Colonic mucosa (tissue), 4 donors: ENCODE results near the gene SAMSN1. TPM values are rescaled to one million over a fixed set of nuclear protein-coding genes. Genes with fewer than 3 reads are reported as not detected.
A peak's percentile ranks its signal among the peaks of the same experiment; 100 is the strongest.

Experiments used
- DNase-seq: peaks from one replicate; pipeline ENCODE4 v3.0.0-alpha.2; 2020
- H3K27ac ChIP-seq: fragments of 200-600 bp; one replicate; pipeline ENCODE4 v1.8.0; 2021
- H3K27me3 ChIP-seq: fragments of 200-600 bp; one replicate; pipeline ENCODE4 v1.8.0; 2021
- H3K36me3 ChIP-seq: fragments of 200-600 bp; one replicate; pipeline ENCODE4 v1.8.0; 2021
- H3K4me1 ChIP-seq: fragments of 200-600 bp; one replicate; pipeline ENCODE4 v1.8.0; 2021; ENCODE audit warnings: mild to moderate bottlenecking
- H3K4me3 ChIP-seq: fragments of 200-600 bp; one replicate; pipeline ENCODE4 v1.8.0; 2021
- H3K9ac ChIP-seq, 2 donors: one replicate each; pipeline ENCODE4 v1.7.0; 2013; ENCODE audit warnings: control low read depth in 2 of 2, low read depth in 2 of 2, low read length in 2 of 2
- H3K9me3 ChIP-seq: fragments of 200-600 bp; one replicate; pipeline ENCODE4 v1.8.0; 2021
- intact Hi-C: fragments of 100-400 bp; cut with DNase I; formaldehyde crosslinking; loops from one replicate; pipeline ENCODE4 v1.14.1; 2022
- total RNA-seq, 2 donors: library from RNA; stranded (reverse); fragmentation: NEBNext Ultra II Directional in 1 of 2; extraction: Animal tissue kit (Norgen Biotek cat#: 25700) in 1 of 2; gene quantifications; one replicate each; pipeline ENCODE4 v1.2.1, GENCODE V29; 2021
- TF ChIP-seq, protein P1 (sequence below): fragments of 200-600 bp; IDR thresholded peaks from one replicate; pipeline ENCODE4 v1.8.0; 2022; ENCODE audit warnings: antibody characterized with exemption, mild to moderate bottlenecking
- donor health status: healthy.
- donor health status: DM: no; HTN: no; CAD: no.
- donor health status: DM: no; HTN: no; CAD: no.

The SAMSN1 gene
- total RNA-seq, 2 donors from 2014 or later, result 2.5 to 5.1 TPM

DNA sequence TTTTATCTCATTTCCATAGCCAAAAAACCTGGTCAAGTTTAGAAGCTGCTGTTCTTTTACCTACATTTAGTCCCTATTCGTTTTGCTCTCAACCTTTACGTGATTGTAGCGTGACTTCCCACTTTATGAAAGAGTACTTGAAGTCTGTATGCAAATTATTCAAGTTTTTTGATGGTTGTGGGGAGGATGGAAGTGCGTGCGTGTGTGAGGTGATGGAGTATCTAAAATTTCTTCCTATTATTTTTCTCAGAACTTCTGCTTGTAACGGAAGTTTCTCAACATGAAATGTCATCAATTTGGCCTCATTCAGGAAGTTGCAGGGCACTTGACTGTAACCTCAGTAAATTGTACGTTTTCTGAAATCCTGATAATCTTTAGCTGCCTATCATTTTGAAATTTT lies 64.0 kb downstream of the SAMSN1 start:
- Histone ChIP-seq H3K9ac (no peak overlapping the region), H3K9me3 (no peaks in the 10 kb centered on the region), H3K36me3 (no peaks in the 10 kb centered on the region), H3K27me3 (no peaks in the 10 kb centered on the region), H3K27ac (peak overlapping the region; percentile 29), H3K4me3 (no peak overlapping the region), H3K4me1 (no peaks in the 10 kb centered on the region)
- intact Hi-C loops, result no loop called here
- TF ChIP-seq, protein P1, sequence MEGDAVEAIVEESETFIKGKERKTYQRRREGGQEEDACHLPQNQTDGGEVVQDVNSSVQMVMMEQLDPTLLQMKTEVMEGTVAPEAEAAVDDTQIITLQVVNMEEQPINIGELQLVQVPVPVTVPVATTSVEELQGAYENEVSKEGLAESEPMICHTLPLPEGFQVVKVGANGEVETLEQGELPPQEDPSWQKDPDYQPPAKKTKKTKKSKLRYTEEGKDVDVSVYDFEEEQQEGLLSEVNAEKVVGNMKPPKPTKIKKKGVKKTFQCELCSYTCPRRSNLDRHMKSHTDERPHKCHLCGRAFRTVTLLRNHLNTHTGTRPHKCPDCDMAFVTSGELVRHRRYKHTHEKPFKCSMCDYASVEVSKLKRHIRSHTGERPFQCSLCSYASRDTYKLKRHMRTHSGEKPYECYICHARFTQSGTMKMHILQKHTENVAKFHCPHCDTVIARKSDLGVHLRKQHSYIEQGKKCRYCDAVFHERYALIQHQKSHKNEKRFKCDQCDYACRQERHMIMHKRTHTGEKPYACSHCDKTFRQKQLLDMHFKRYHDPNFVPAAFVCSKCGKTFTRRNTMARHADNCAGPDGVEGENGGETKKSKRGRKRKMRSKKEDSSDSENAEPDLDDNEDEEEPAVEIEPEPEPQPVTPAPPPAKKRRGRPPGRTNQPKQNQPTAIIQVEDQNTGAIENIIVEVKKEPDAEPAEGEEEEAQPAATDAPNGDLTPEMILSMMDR, result no peak
- DNase-seq, result no peak

DNA sequence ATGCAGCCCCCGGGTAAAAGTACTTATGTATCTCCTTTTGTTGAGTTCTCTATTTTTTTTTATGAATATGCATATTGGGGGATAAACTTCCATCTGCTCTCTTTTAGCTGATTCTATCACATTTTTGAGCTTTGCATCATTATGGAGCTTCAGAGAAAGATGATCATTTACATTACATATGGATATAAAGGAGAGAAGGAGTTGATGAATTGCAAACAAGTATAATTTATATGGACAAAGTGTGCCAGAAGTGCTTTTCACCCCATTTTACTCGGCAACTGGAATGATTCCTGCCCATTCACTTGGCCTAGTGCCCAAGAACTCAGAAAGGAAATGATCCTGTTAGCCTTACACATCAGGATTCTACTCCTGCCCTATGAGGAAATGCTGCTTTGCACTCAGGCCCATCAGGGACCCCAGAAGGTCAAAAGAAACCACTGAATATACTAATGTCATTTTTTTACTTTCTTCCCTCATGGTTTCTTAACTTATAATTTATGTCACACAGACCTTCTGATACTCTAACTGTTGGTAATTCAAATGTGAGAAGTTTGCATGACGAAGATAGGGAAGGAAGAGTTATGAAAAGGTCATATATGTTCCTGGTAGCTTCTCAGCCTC lies 65.6 kb downstream of the SAMSN1 start:
- intact Hi-C loops, result no loop called here
- peak; percentile 49 for DNase-seq

GRCh38 chr21:14479241-14479786 lies 66.8 kb downstream of the SAMSN1 start:
- no peaks in the 10 kb centered on the region for H3K36me3 ChIP-seq
- no peaks in the 10 kb centered on the region for H3K4me1 ChIP-seq
- H3K4me3 ChIP-seq, result no peak overlapping the region
- no peak overlapping the region for H3K27ac ChIP-seq
- TF ChIP-seq, protein P1, result no peak
- H3K27me3 ChIP-seq, result no peaks in the 10 kb centered on the region
- intact Hi-C loops, result no loop called here
- H3K9ac ChIP-seq, result no peak overlapping the region
- no peak for DNase-seq
- H3K9me3 ChIP-seq, result no peaks in the 10 kb centered on the region

More for the DNA sequence above, 65.6 kb downstream of the SAMSN1 start:
- no peak overlapping the region for H3K4me3 ChIP-seq
- H3K27ac ChIP-seq, result peak overlapping the region; percentile 28
- H3K9ac ChIP-seq, result no peak overlapping the region
- H3K4me1 ChIP-seq, result no peaks in the 10 kb centered on the region
- TF ChIP-seq, protein P1, result no peak
- no peaks in the 10 kb centered on the region for H3K27me3 ChIP-seq
- H3K9me3 ChIP-seq, result no peaks in the 10 kb centered on the region
- H3K36me3 ChIP-seq, result no peaks in the 10 kb centered on the region

- H3K27me3 ChIP-seq, result no peaks in the 10 kb centered on the region
- intact Hi-C loops, result no loop called here
- no peak overlapping the region for H3K4me3 ChIP-seq
- H3K4me1 ChIP-seq, result no peaks in the 10 kb centered on the region
- H3K27ac ChIP-seq, result no peak overlapping the region
- TF ChIP-seq, protein P1, result no peak
- no peak for DNase-seq
- H3K9me3 ChIP-seq, result no peaks in the 10 kb centered on the region
- no peak overlapping the region for H3K9ac ChIP-seq
- H3K36me3 ChIP-seq, result no peaks in the 10 kb centered on the region
Observed at GRCh38 chr21:14477841-14478240, 68.3 kb downstream of the SAMSN1 start.

DNA sequence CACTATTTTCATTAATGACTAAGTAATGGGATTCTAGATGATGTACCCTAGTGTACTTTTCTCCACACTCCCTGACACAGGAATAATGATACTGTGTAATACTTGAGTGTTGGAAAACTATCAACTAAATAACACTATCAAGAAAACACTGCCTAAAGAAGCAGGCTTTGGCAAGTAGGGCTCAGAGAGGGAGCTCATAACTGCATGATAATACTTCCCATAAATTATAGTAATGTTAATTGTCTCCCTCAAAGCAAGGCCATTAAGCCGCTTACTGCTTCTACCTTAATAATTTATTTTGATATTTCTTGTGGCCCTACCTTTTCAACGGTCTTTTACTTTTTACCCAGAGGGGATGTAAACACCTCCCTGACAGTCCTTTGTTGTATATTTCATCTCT lies 69.0 kb downstream of the SAMSN1 start:
- no peaks in the 10 kb centered on the region for H3K4me1 ChIP-seq
- TF ChIP-seq, protein P1, result no peak
- H3K4me3 ChIP-seq, result no peak overlapping the region
- no peaks in the 10 kb centered on the region for H3K9me3 ChIP-seq
- intact Hi-C loops, result no loop called here
- no peak overlapping the region for H3K27ac ChIP-seq
- no peak overlapping the region for H3K9ac ChIP-seq
- H3K27me3 ChIP-seq, result no peaks in the 10 kb centered on the region
- no peak for DNase-seq
- no peaks in the 10 kb centered on the region for H3K36me3 ChIP-seq
